ENCODE data around the gene PTH1R. TPM values are rescaled to one million over a fixed set of nuclear protein-coding genes. Genes with fewer than 3 reads are reported as not detected.

PTH1R gene
- total RNA-seq, 1 donor from 2014 or later = 6.2 TPM

DNA sequence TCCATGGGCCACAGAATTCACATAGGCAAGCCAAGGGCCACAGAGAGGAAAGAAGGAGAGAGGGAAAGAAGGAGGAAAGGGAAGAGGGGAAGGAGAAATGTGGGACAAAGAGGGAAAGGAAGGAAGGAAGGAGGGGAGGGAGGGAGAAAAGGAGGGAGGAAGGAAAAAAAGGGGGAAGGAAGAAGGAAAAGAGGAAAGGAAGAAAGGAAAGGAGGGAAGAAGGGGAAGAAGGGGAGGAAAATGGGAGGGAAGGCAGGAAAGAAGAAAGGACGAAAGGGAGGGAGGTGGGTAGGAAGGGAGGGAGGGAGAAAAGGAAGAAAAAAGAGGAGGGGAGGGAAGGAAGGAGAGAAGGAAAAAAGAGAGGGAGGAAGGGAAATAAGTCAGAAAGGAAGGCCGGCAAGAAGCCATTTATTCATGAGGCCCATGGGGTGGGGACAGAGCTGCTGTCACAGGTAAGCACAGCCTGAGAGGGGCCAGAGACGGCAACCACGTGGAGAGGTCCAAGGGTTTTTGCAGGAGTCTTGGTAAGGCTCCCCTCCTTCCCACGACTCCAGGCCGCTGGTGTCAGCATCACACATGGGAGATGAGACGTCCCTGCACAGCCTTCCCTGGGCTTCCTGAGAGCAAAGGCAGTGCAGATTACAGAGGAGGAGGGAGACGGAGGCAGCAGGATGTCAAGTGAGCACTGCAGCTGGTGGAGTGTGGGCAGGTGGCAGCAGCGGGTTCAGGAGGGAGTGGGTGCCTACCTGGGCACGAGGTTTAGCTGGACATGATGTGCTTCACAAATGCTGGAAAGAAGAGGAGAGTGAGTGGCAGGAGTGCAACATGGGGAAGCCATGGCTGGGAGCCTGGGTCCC is 19.8 kb upstream of the PTH1R start:
- no peak for DNase-seq (ENCODE audit: low spot score)
- no peaks in the 10 kb centered on the region for H3K36me3 Mint-ChIP-seq (ENCODE audit: low read depth, unreplicated experiment)

GRCh38 chr3:46858456-46858855 is 19.1 kb upstream of the PTH1R start:
- no peaks in the 10 kb centered on the region for H3K4me1 Mint-ChIP-seq (ENCODE audit: unreplicated experiment)
- TF ChIP-seq CTCF (IDR thresholded peaks at IDR 0.05; ENCODE audit: unreplicated experiment) = no peak
- H3K4me3 Mint-ChIP-seq (ENCODE audit: unreplicated experiment) = no peak overlapping the region
- no peaks in the 10 kb centered on the region for H3K36me3 Mint-ChIP-seq (ENCODE audit: low read depth, unreplicated experiment)
- H3K9me3 Mint-ChIP-seq (ENCODE audit: unreplicated experiment) = no peaks in the 10 kb centered on the region
- DNase-seq (ENCODE audit: low spot score) = no peak
- no peak overlapping the region for H3K27ac Mint-ChIP-seq (ENCODE audit: unreplicated experiment)
- H3K27me3 Mint-ChIP-seq (ENCODE audit: unreplicated experiment) = peaks cover 5% of the 10 kb centered on the region

More for the DNA sequence above, 19.8 kb upstream of the PTH1R start:
- Mint-ChIP-seq H3K27ac (ENCODE audit: unreplicated experiment) (no peak overlapping the region), H3K9me3 (ENCODE audit: unreplicated experiment) (no peaks in the 10 kb centered on the region), H3K4me1 (ENCODE audit: unreplicated experiment) (no peaks in the 10 kb centered on the region), H3K27me3 (ENCODE audit: unreplicated experiment) (peaks cover 7% of the 10 kb centered on the region), H3K4me3 (ENCODE audit: unreplicated experiment) (no peak overlapping the region)
- TF ChIP-seq CTCF (IDR thresholded peaks at IDR 0.05; ENCODE audit: unreplicated experiment) = no peak

DNA sequence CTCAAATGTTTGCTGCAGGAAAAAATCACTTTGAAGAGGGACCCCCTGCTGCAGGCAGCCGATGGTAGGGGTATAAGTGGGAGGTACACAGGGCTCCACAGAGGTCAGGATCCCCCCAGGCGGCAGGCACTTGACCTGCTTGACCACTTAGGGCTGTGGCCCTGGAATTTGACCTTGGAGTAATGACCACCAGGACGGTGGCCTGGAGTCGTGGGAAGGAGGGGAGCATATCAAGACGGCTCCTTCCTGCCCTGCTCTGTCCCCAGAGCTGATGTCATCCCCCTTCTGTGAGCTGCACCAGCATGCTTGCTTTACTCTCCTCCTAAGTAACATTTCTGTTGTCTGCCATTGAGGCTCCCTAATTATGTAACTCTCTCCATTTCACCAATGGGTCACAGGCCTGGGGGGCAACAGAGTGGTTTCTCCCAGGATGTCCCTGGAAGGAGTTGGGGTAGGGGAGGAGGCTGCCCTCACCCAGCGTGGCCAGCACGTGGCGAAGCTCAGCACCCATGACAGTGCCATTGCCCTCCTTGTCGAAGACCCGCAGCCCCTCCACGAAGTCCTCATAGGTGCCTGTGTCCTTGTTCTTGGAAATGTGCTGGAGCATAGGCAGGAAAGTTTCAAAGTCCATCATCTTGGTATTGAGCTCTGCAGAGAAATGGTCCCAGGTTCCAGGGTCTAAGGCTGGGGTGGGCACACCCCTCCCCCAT is 18.4 kb upstream of the PTH1R start:
- Mint-ChIP-seq H3K36me3 (ENCODE audit: low read depth, unreplicated experiment) (no peaks in the 10 kb centered on the region), H3K27me3 (ENCODE audit: unreplicated experiment) (peaks cover 8% of the 10 kb centered on the region), H3K4me3 (ENCODE audit: unreplicated experiment) (no peak overlapping the region), H3K4me1 (ENCODE audit: unreplicated experiment) (no peaks in the 10 kb centered on the region), H3K9me3 (ENCODE audit: unreplicated experiment) (no peaks in the 10 kb centered on the region), H3K27ac (ENCODE audit: unreplicated experiment) (no peak overlapping the region)
- no peak for TF ChIP-seq CTCF (IDR thresholded peaks at IDR 0.05; ENCODE audit: unreplicated experiment)
- no peak for DNase-seq (ENCODE audit: low spot score)

GRCh38 chr3:46860017-46860809 is 17.3 kb upstream of the PTH1R start:
- Mint-ChIP-seq H3K4me3 (ENCODE audit: unreplicated experiment) (no peak overlapping the region), H3K27ac (ENCODE audit: unreplicated experiment) (no peak overlapping the region), H3K9me3 (ENCODE audit: unreplicated experiment) (no peaks in the 10 kb centered on the region), H3K27me3 (ENCODE audit: unreplicated experiment) (peaks cover 13% of the 10 kb centered on the region), H3K4me1 (ENCODE audit: unreplicated experiment) (no peaks in the 10 kb centered on the region), H3K36me3 (ENCODE audit: low read depth, unreplicated experiment) (no peaks in the 10 kb centered on the region)
- DNase-seq (ENCODE audit: low spot score) = peak; percentile 70
- TF ChIP-seq CTCF (IDR thresholded peaks at IDR 0.05; ENCODE audit: unreplicated experiment) = peak; percentile 58

Data from endothelial cell (in vitro differentiated cells).